IMR-90 (cell line): ENCODE results near the gene GPR173.

Experiments used
- BHLHE40 ChIP-seq: fragments of 150-350 bp; IDR thresholded peaks from 2 replicates; pipeline ENCODE4 v1.6.1; 2016; ENCODE audit warnings: mild to moderate bottlenecking, low read depth, low read length
- CEBPB ChIP-seq: IDR thresholded peaks from 2 replicates; pipeline ENCODE4 v1.6.1; 2012; ENCODE audit warnings: low read depth, low read length, improper control_type of control experiment
- CTCF ChIP-seq: conservative IDR thresholded peaks from 2 replicates; pipeline ENCODE4 v1.5.1; 2012; ENCODE audit warnings: mild to moderate bottlenecking, low read depth, low read length, improper control_type of control experiment
- MAZ ChIP-seq: IDR thresholded peaks from 2 replicates; pipeline ENCODE4 v1.6.1; 2012; ENCODE audit warnings: low read depth, mild to moderate bottlenecking, low read length, improper control_type of control experiment, moderate library complexity, borderline replicate concordance
- MXI1 ChIP-seq: IDR thresholded peaks from 2 replicates; pipeline ENCODE4 v1.6.1; 2012; ENCODE audit warnings: low read depth, mild to moderate bottlenecking, low read length, moderate library complexity, borderline replicate concordance
- NFE2L2 ChIP-seq: fragments of 150-350 bp; IDR thresholded peaks from 2 replicates; pipeline ENCODE4 v1.6.1; 2016; ENCODE audit warnings: low read depth, mild to moderate bottlenecking, low read length
- POLR2A ChIP-seq: IDR thresholded peaks from 2 replicates; pipeline ENCODE4 v1.6.1; 2012; ENCODE audit warnings: mild to moderate bottlenecking, low read depth, low read length
- RAD21 ChIP-seq: IDR thresholded peaks from 2 replicates; pipeline ENCODE4 v1.6.1; 2012; ENCODE audit warnings: low read length, improper control_type of control experiment
- RCOR1 ChIP-seq: IDR thresholded peaks from 2 replicates; pipeline ENCODE4 v1.6.1; 2012; ENCODE audit warnings: mild to moderate bottlenecking, low read length, improper control_type of control experiment; ENCODE audit not compliant: insufficient replicate concordance
- RFX5 ChIP-seq: IDR thresholded peaks from 2 replicates; pipeline ENCODE4 v1.8.0; 2012; ENCODE audit warnings: low read depth, mild to moderate bottlenecking, low read length, moderate library complexity
- SMC3 ChIP-seq: fragments of 150-350 bp; IDR thresholded peaks from 2 replicates; pipeline ENCODE4 v1.6.1; 2016; ENCODE audit warnings: low read depth, mild to moderate bottlenecking, antibody characterized with exemption, low read length, moderate library complexity
- TF ChIP-seq, protein P1 (sequence below): fragments of 150-350 bp; IDR thresholded peaks from 2 replicates; pipeline ENCODE4 v1.6.1; 2017; ENCODE audit warnings: mild to moderate bottlenecking, antibody characterized with exemption, low read length, low read depth

DNA sequence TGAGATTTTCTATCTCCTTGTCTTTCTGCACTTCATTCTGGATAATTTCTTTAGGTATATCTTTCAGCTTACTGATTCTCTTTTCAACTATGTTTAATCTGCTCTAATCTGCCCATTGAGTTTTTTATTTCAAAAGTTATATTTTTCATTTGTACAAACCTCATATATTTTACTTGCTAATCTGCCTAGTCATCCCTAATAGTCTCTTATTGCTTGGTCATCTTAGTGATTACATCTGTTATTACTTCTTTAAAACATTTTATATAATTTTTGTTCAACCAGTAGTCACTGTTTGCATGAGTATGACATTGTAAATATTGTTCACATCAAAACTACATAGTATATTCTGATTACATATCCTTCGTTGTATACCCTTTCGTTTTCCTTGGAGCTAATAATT, 77.8 kb downstream of the GPR173 start:
- TF ChIP-seq CTCF, result no peak
- no peak for TF ChIP-seq POLR2A
- TF ChIP-seq MXI1, result no peak
- TF ChIP-seq BHLHE40, result no peak
- TF ChIP-seq, protein P1, sequence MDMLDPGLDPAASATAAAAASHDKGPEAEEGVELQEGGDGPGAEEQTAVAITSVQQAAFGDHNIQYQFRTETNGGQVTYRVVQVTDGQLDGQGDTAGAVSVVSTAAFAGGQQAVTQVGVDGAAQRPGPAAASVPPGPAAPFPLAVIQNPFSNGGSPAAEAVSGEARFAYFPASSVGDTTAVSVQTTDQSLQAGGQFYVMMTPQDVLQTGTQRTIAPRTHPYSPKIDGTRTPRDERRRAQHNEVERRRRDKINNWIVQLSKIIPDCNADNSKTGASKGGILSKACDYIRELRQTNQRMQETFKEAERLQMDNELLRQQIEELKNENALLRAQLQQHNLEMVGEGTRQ, result no peak
- TF ChIP-seq SMC3, result no peak
- TF ChIP-seq RCOR1, result no peak
- no peak for TF ChIP-seq RAD21
- TF ChIP-seq CEBPB, result no peak
- no peak for TF ChIP-seq MAZ
- no peak for TF ChIP-seq RFX5
- TF ChIP-seq NFE2L2, result peak; percentile 60; the same call in 1 of the 2 replicates
